Trophoblast cell (in vitro differentiated cells and primary cell): ENCODE data around the gene IL21R.

ENCODE experiments used
- DNase-seq, 2 donors: peaks; one replicate each; pipeline ENCODE4 v3.0.0-alpha.2; 2016
- H2AFZ ChIP-seq: 2 replicates; pipeline ENCODE4 v1.6.1; 2013; ENCODE audit warnings: low read length, moderate library complexity, mild to moderate bottlenecking; ENCODE audit not compliant: insufficient read depth, poor library complexity
- H2AK5ac ChIP-seq: 2 replicates; pipeline ENCODE4 v1.6.1; 2013; ENCODE audit warnings: mild to moderate bottlenecking, low read length
- H2BK120ac ChIP-seq: 2 replicates; pipeline ENCODE4 v1.6.1; 2013; ENCODE audit warnings: low read length, mild to moderate bottlenecking, moderate library complexity; ENCODE audit not compliant: insufficient read depth, poor library complexity
- H2BK12ac ChIP-seq: 2 replicates; pipeline ENCODE4 v1.6.1; 2013; ENCODE audit warnings: mild to moderate bottlenecking, low read length, moderate library complexity
- H2BK5ac ChIP-seq: 2 replicates; pipeline ENCODE4 v1.6.1; 2013; ENCODE audit warnings: low read length, low read depth, moderate library complexity, mild to moderate bottlenecking; ENCODE audit not compliant: poor library complexity
- H3K14ac ChIP-seq: 2 replicates; pipeline ENCODE4 v1.6.1; 2013; ENCODE audit warnings: mild to moderate bottlenecking, low read length
- H3K18ac ChIP-seq: 2 replicates; pipeline ENCODE4 v1.6.1; 2013; ENCODE audit warnings: mild to moderate bottlenecking, low read length
- H3K23ac ChIP-seq: 2 replicates; pipeline ENCODE4 v1.6.1; 2013; ENCODE audit warnings: low read length
- H3K27ac ChIP-seq: 2 replicates; pipeline ENCODE4 v1.5.1; 2013; ENCODE audit warnings: low read depth, mild to moderate bottlenecking, inconsistent platforms, low read length, moderate library complexity
- H3K27me3 ChIP-seq: 2 replicates; pipeline ENCODE4 v1.6.1; 2013; ENCODE audit warnings: inconsistent platforms, mild to moderate bottlenecking, low read length, moderate library complexity; ENCODE audit not compliant: insufficient read depth
- H3K36me3 ChIP-seq, 2 experiments: 1 replicate in 1 of 2; 2 replicates in 1 of 2; pipeline ENCODE4 v1.6.1; 2013; ENCODE audit warnings: low read length in 2 of 2, mild to moderate bottlenecking in 2 of 2, moderate library complexity in 1 of 2; ENCODE audit not compliant: insufficient read depth in 2 of 2, control insufficient read depth in 1 of 2
- H3K4ac ChIP-seq: 2 replicates; pipeline ENCODE4 v1.6.1; 2013; ENCODE audit warnings: low read depth, mild to moderate bottlenecking, low read length, moderate library complexity
- H3K4me1 ChIP-seq, 2 experiments: 1 replicate in 1 of 2; 2 replicates in 1 of 2; pipeline ENCODE4 v1.6.1; 2013; ENCODE audit warnings: low read length in 2 of 2, mild to moderate bottlenecking in 2 of 2, moderate library complexity in 1 of 2; ENCODE audit not compliant: insufficient read depth in 2 of 2, control insufficient read depth in 1 of 2
- H3K4me2 ChIP-seq: 2 replicates; pipeline ENCODE4 v1.6.1; 2013; ENCODE audit warnings: inconsistent platforms, mild to moderate bottlenecking, low read length, moderate library complexity
- H3K4me3 ChIP-seq: 2 replicates; pipeline ENCODE4 v1.5.1; 2013; ENCODE audit warnings: mild to moderate bottlenecking, low read depth, low read length, inconsistent platforms
- H3K79me1 ChIP-seq: one replicate; pipeline ENCODE4 v1.6.1; 2013; ENCODE audit warnings: low read length
- H3K79me2 ChIP-seq: 2 replicates; pipeline ENCODE4 v1.6.1; 2013; ENCODE audit warnings: low read length, mild to moderate bottlenecking; ENCODE audit not compliant: control insufficient read depth, insufficient read depth, poor library complexity
- H3K9ac ChIP-seq: 2 replicates; pipeline ENCODE4 v1.6.1; 2013; ENCODE audit warnings: mild to moderate bottlenecking, low read length
- H3K9me3 ChIP-seq: 2 replicates; pipeline ENCODE4 v1.6.1; 2013; ENCODE audit warnings: low read depth, mild to moderate bottlenecking, control low read depth, inconsistent platforms, low read length; ENCODE audit not compliant: insufficient read depth
- H4K12ac ChIP-seq: 2 replicates; pipeline ENCODE4 v1.6.1; 2013; ENCODE audit warnings: low read depth, mild to moderate bottlenecking, low read length, moderate library complexity
- H4K8ac ChIP-seq: 2 replicates; pipeline ENCODE4 v1.6.1; 2013; ENCODE audit warnings: low read depth, mild to moderate bottlenecking, low read length, moderate library complexity
- H4K91ac ChIP-seq: one replicate; pipeline ENCODE4 v1.6.1; 2013; ENCODE audit warnings: low read depth, mild to moderate bottlenecking, low read length, moderate library complexity
- WGBS: extraction: QIAGEN DNeasy Blood & Tissue Kit; methylation state at CpG from one replicate; pipeline ENCODE4 v1.1.7; 2013; ENCODE audit warnings: missing lambda C conversion rate; ENCODE audit not compliant: insufficient read length, insufficient coverage; ENCODE audit errors: extremely low coverage; 5-methylcytosine and 5-hydroxymethylcytosine counted together

Gene IL21R

DNA sequence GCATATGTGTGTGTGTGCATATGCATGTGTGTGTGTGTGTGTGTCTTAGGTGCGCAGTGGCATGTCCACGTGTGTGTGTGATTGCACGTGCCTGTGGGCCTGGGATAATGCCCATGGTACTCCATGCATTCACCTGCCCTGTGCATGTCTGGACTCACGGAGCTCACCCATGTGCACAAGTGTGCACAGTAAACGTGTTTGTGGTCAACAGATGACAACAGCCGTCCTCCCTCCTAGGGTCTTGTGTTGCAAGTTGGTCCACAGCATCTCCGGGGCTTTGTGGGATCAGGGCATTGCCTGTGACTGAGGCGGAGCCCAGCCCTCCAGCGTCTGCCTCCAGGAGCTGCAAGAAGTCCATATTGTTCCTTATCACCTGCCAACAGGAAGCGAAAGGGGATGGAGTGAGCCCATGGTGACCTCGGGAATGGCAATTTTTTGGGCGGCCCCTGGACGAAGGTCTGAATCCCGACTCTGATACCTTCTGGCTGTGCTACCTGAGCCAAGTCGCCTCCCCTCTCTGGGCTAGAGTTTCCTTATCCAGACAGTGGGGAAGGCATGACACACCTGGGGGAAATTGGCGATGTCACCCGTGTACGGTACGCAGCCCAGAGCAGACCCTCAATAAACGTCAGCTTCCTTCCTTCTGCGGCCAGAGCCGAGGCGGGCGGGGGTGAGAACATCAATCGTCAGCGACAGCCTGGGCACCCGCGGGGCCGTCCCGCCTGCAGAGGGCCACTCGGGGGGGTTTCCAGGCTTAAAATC lies 47.6 kb downstream of the IL21R start:
- Histone ChIP-seq H2BK12ac (no peak overlapping the region), H2AFZ (no peak overlapping the region), H2BK120ac (no peak overlapping the region), H3K14ac (no peak overlapping the region), H4K8ac (no peak overlapping the region), H3K27ac (no peak overlapping the region), H4K12ac (no peak overlapping the region), H2AK5ac (no peak overlapping the region), H3K18ac (no peak overlapping the region), H3K9me3 (peaks cover 20% of the 10 kb centered on the region), H3K4me2 (no peak overlapping the region), H3K27me3 (no peaks in the 10 kb centered on the region), H4K91ac (no peak overlapping the region), H3K23ac (no peak overlapping the region), H3K9ac (no peak overlapping the region), H3K4me3 (no peak overlapping the region), H2BK5ac (no peak overlapping the region), H3K4me1 (peaks cover 4 to 6% of the 10 kb centered on the region in 2 experiments), H3K36me3 (no peaks in the 10 kb centered on the region), H3K79me2 (no peaks in the 10 kb centered on the region), H3K79me1 (no peaks in the 10 kb centered on the region), H3K4ac (no peak overlapping the region)
- DNase-seq: no peak
- no CpG with 5 or more reads among the region's 31 CpGs for WGBS

DNA sequence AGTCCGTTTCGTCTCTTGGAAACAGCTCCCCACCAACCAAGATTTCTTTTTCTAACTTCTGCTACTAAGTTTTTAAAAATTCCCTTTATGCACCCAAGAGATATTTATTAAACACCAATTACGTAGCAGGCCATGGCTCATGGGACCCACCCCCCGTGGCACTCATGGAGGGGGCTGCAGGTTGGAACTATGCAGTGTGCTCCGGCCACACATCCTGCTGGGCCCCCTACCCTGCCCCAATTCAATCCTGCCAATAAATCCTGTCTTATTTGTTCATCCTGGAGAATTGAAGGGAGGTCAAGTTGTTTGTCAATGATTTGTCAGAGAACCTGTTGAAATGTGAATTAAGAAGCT lies 48.2 kb downstream of the IL21R start:
- peaks cover 4 to 6% of the 10 kb centered on the region in 2 experiments for H3K4me1 ChIP-seq
- no peak overlapping the region for H3K9ac ChIP-seq
- H2AFZ ChIP-seq: no peak overlapping the region
- no peak overlapping the region for H2BK120ac ChIP-seq
- H2AK5ac ChIP-seq: no peak overlapping the region
- peaks cover 15% of the 10 kb centered on the region for H3K9me3 ChIP-seq
- no peak overlapping the region for H4K8ac ChIP-seq
- H4K12ac ChIP-seq: no peak overlapping the region
- no peaks in the 10 kb centered on the region for H3K79me2 ChIP-seq
- no peak overlapping the region for H2BK12ac ChIP-seq
- no CpG with 5 or more reads among the region's 5 CpGs for WGBS
- H2BK5ac ChIP-seq: no peak overlapping the region
- H3K18ac ChIP-seq: no peak overlapping the region
- no peak overlapping the region for H3K4me2 ChIP-seq
- no peaks in the 10 kb centered on the region for H3K36me3 ChIP-seq
- H3K4me3 ChIP-seq: no peak overlapping the region
- no peak overlapping the region for H3K27ac ChIP-seq
- no peak overlapping the region for H4K91ac ChIP-seq
- no peaks in the 10 kb centered on the region for H3K27me3 ChIP-seq
- H3K79me1 ChIP-seq: no peaks in the 10 kb centered on the region
- no peak for DNase-seq
- no peak overlapping the region for H3K4ac ChIP-seq
- no peak overlapping the region for H3K23ac ChIP-seq
- no peak overlapping the region for H3K14ac ChIP-seq

DNA sequence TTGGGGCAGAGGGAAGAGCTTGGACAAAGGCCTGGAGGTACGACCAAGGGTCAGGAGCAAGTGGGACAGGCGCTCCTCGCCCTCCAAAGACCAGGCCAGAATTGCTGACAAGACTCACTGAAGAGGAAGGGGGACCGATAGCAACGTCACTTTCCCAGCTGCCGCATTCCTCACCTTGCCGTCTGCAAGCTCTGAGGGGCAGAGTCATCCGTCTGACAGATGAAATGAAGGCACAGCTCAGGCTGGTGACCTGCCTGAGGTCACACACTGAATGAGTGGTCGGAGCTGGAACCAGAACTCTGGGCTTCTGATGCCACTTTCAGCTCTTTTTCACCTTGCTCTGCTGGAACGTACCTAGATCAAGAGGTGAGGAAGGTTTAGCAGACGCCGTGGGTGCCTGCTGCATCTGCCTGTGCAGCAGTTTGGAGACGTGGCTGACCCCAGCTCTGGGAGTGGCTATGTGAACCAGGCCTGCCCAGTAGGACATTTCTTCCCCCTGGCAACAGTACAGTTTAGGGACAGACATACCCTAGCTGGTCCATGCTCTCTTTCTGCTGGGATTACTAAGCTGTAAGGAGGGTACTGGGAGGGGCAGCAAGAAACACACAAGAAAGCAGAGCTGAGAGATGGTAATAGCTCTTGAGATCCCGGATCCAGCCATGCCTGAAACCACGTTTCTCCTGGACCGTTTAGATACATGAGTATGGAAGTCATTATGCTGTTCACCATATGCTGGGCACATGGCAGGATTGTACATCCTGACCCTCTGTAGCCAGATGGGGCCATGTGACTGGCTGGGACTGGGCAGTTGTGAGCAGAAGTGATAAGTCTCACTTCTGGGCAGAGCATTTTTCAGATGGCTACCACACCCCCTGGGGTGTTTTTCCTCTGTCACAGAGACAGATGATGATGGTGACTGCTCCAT lies 50.9 kb downstream of the IL21R start:
- Histone ChIP-seq H2BK5ac (no peak overlapping the region), H2BK12ac (no peak overlapping the region), H3K36me3 (no peaks in the 10 kb centered on the region), H3K79me2 (no peaks in the 10 kb centered on the region), H4K91ac (no peak overlapping the region), H2BK120ac (no peak overlapping the region), H3K27me3 (no peaks in the 10 kb centered on the region), H4K8ac (no peak overlapping the region), H3K18ac (no peak overlapping the region), H3K4me3 (no peak overlapping the region), H3K9ac (no peak overlapping the region), H3K9me3 (peaks cover 5% of the 10 kb centered on the region), H2AFZ (no peak overlapping the region), H3K4me1 (peaks cover 4 to 6% of the 10 kb centered on the region in 2 experiments), H2AK5ac (no peak overlapping the region), H3K4ac (no peak overlapping the region), H3K14ac (no peak overlapping the region), H3K4me2 (no peak overlapping the region), H3K23ac (no peak overlapping the region), H3K79me1 (no peaks in the 10 kb centered on the region), H3K27ac (no peak overlapping the region), H4K12ac (no peak overlapping the region)
- WGBS: no CpG with 5 or more reads among the region's 16 CpGs
- no peak for DNase-seq

- no peak overlapping the region for H2BK12ac ChIP-seq
- no peaks in the 10 kb centered on the region for H3K79me1 ChIP-seq
- no peak overlapping the region for H2BK5ac ChIP-seq
- H2BK120ac ChIP-seq: no peak overlapping the region
- no peak overlapping the region for H3K23ac ChIP-seq
- H3K36me3 ChIP-seq: no peaks in the 10 kb centered on the region
- no peak overlapping the region for H4K91ac ChIP-seq
- H3K79me2 ChIP-seq: no peaks in the 10 kb centered on the region
- no peak overlapping the region for H4K12ac ChIP-seq
- no peak overlapping the region for H3K4ac ChIP-seq
- H3K4me2 ChIP-seq: no peak overlapping the region
- no peak overlapping the region for H3K4me3 ChIP-seq
- no peaks in the 10 kb centered on the region for H3K27me3 ChIP-seq
- H3K4me1 ChIP-seq: peaks cover 4 to 6% of the 10 kb centered on the region in 2 experiments
- no peak for DNase-seq
- no peak overlapping the region for H3K18ac ChIP-seq
- WGBS: no CpG with 5 or more reads among the region's 3 CpGs
- H2AK5ac ChIP-seq: no peak overlapping the region
- peaks cover 5% of the 10 kb centered on the region for H3K9me3 ChIP-seq
- no peak overlapping the region for H4K8ac ChIP-seq
- no peak overlapping the region for H3K9ac ChIP-seq
- no peak overlapping the region for H2AFZ ChIP-seq
- H3K27ac ChIP-seq: no peak overlapping the region
- no peak overlapping the region for H3K14ac ChIP-seq
These were observed 51.5 kb downstream of the IL21R start for GRCh38 chr16:27453494-27453825.
